ENCODE results near the gene LZTR1.
"Not testable (repeated sequence)": the region's sequence is repeated elsewhere in the genome, so short reads cannot be mapped to it uniquely, and the experiment has no call there.

The LZTR1 gene

DNA sequence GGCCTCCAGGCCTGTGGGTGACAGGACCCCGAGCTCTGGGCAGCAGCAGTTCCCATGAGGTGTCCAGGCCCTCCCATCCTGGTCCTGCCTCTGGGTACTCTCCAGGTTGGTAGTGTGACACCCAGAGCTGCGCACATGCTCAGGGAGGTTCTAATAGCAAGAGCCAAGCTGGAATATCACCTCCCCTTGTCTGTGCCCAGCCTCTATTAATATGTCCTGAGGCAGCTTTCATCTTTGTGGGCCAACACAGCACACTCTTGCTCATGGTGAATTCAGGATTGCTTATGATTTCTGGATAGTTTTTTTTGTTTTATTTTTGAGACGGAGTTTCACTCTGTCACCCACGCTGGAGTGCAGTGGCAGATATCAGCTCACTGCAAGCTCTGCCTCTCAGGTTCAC, 36.2 kb downstream of the LZTR1 start:
- DNase-seq = no peak

DNA sequence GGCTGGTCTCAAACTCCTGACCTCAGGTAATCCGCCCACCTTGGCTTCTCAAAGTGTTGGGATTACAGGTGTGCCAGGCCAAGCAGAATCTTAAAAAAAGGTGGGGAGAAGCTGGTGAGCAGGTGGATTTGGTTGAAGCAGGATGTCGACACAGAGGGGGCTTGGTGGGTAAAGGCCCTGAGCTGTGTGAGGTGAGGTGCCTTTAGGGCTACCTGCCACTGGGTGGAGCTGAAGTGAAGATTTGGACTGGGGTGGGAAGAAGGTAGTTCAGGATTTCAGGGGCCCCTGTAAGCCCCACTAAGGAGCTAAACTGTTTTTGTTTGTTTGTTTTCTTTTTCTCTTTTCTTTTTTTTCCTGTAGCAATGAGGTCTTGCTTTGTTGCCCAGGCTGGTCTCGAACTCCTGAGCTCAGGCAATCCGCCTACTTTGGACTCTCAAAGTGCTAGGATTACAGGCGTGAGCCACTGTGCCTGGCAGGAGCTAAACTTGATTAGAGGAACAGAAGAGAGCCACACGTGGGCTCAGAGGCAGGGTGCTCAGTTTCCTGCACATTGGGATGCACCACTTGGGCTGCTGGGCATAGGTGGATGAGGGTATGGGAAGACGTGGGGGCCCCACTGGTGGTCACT, 38.8 kb downstream of the LZTR1 start:
- DNase-seq = no peak

DNA sequence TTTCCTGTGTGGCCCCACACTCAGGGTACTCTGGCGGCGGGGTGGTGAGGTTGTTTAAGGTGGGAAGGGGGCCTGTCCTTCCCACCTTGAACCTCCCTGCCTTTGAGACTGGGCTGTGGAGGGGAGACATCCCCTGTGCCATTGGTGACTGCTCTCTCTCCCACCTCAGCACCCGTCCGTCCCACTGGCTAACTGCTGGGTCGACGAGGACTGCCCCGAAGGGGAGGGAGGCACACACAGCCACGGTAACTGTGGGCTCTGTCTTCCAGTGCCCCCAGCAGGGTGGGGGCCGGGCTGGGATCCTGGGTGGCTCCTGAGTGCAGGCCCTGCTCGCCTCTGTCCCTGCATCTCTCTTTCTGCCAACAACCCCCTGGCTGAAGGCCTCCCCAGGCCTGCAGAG, 40.4 kb downstream of the LZTR1 start:
- DNase-seq = no peak

DNA sequence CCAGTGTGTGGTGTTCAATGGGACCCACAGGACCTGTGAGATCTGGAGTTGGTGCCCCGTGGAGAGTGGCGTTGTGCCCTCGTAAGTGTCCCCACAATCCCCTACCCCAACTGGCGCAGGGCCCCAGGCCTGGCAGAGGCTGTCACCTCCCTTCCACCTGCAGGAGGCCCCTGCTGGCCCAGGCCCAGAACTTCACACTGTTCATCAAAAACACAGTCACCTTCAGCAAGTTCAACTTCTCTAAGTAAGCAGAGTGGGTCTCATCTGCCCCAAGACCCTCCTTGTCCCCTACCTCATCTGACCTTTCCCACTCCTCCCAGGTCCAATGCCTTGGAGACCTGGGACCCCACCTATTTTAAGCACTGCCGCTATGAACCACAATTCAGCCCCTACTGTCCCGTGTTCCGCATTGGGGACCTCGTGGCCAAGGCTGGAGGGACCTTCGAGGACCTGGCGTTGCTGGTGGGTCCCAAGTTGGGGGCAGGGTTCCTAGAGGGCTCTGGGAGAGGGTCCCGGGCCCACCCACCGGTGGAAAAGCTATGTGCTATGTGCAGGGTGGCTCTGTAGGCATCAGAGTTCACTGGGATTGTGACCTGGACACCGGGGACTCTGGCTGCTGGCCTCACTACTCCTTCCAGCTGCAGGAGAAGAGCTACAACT, 41.0 kb downstream of the LZTR1 start:
- DNase-seq = no peak

DNA sequence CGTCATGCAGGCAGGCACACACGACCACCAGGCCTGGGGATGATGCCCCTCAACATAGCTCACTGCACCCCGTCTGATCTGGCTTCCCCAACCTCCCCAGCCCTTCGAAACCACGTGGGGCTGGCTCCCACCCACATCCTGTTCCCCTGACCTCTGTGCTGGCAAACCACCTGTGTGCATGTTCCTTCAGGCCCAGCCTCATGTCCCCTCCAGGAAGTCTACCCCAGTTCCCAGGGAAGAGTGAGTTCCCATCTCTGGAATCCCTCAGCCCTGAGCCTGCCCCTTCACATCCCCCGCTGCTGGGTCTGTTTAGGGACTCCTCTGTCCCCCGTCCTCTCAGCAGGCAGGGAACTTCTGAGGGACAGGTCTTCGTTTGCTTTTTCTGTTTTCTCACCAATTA, 43.2 kb downstream of the LZTR1 start:
- no peak for DNase-seq

DNA sequence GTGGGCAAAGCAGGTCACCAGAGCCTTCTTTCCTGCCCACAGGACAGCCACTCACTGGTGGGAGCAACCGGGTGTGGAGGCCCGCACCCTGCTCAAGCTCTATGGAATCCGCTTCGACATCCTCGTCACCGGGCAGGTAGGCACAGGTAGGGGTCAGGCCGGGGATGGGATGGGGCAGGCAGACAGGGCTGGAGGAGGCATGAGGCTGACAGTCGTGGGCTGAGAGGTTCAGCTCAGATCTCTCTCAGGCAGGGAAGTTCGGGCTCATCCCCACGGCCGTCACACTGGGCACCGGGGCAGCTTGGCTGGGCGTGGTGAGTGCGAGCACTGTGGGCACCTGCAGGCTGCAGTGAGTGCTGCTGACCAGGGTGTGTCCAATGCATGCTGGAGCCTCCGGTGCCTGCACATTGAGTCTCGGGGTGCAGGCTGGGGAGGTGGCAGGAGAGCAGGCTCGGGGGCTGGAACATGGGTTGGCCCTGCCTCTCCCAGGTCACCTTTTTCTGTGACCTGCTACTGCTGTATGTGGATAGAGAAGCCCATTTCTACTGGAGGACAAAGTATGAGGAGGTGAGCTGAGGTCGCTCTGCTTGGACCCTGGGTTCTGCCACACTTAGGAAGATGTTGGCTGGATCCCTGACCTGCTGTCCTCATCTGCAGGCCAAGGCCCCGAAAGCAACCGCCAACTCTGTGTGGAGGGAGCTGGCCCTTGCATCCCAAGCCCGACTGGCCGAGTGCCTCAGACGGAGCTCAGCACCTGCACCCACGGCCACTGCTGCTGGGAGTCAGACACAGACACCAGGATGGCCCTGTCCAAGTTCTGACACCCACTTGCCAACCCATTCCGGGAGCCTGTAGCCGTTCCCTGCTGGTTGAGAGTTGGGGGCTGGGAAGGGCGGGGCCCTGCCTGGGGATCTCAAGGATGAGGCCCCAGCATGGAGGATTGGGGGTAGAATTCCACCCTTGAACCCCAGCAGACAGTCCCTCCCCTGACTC, 44.0 kb downstream of the LZTR1 start:
- no peak for DNase-seq

DNA sequence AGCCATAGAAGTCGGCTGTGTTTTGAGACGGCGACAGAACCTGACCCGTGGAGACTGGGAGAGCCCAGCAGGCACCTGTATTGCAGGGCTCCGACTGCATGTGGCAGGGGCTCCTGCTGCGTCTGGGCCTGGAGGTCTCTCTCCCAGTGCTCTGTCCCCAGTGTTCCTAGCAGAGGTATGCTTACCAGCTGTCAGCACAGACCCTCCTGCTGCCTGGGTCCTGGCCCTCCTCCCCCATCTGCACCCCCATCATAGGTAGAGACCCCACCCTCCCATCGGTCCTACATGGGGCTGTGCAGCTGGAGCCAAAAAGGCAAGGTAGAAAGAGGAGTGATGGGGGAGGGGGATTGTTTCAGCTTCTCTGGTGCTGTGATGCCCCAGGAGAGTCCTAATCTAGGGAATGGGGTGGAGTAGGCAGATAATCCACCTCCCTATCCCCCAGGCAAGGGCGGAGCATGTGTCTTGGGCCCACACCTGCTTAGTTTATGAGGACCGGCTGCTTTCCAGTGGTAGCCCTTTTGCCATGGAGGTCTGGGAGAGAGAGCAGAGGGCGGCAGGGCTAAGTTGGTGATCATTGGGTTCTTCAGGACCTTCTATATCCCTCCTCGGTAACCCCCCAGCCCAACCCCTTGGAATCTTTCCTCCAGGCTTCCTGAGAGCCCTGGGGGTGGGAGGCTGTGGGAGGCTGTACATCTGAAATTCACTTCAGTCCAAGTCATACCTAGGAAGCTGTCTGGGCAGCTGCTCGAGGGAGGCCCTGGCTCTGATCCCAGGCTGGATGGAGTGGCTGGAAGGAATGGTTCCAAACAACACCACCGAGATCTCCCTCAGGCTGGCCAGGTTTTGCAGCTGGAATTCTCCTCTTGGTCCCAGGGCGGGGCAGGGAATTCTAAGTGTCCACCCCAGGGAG, 44.9 kb downstream of the LZTR1 start:
- DNase-seq = no peak

DNA sequence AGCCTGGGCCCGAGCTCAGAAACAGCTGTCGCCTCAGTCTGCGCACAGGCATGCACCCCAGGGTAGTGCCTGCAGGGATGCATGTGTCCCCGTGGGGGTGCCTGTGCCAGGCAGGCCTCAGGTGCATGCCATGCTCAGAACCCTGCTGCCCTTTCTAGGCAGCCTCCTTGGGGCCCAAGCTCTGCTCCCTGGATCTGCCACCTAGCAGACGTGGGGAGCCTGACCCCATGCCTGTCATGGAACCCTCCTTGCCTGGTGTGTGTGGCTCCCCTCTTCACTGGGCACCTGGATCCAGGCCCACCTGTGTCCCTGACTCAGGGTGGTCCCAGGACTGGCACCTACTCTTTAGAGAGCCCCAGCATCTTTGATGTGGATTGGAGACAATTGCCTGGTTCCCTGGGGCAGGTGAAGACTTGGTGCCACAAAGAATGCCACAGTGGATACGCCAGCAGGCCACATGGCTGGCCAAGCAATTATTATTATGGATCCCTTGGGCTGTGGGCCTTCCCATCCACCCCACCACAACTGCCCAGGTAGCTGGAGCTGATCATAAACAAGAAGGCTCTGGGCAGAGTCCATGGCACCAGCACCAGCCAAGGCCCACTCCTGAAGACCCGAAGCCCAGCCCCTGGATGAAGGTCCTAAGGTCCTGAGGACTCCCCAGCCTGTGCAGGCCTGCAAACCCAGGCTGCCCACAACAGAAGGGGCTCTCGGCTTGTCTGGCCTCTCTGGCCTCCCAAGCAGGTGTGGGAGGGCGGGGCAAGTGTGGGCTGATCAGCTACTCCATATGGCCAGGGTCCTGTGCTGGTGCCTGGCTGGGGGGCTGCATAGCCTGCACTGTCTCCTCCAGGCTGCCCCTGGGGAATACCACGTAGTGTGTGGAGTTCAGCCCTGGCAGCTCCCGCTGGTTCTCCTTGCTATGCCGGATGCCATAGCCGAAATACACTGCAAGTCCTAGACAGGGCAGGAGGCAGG, 46.5 kb downstream of the LZTR1 start:
- DNase-seq = no peak

DNA sequence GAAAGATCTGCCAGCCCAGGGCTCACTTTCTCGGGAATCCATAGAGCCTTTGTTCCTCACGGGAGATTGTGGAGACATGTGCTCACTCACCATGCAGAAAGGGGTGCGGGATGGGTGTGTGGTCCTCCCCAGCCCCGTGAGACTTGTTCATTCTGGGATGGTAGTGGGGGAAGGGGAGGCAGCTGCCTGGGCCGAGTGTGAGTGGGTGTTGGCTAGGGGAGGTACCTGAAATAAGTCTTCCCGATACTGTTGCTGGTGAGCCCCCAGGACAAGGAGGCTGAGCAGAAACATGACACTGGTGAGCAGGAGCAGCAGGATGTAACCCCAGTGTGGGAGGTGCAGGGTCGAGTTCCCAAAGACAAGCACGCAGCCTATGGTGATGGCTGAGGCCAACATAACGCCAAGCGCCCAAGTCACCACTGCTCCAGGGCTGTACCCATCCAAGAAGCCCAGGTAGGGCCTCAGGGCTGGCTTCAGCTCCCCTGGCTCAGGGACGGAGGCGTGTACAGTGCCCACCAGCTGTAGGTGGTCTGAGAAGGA, 47.5 kb downstream of the LZTR1 start:
- DNase-seq = no peak

DNA sequence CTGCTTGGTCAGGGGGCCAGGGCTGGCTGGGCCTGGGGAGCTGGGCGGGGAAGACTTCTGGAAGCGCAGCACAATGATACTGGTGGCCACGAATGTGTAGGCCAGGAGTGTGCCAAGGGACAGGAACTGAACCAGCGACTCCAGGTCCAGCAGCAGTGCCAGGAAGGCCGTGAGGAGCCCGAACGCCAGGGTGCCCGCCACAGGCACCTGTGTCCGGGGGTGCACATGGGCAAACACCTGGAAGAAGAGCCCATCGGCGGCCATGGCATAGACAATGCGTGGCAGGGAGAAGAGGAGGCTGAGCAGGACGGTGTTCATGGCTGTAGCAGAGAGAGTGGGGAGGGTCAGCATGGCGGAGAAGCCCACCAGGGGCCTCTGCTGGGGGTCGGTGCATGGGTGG, 47.9 kb downstream of the LZTR1 start:
- DNase-seq = no peak

DNA sequence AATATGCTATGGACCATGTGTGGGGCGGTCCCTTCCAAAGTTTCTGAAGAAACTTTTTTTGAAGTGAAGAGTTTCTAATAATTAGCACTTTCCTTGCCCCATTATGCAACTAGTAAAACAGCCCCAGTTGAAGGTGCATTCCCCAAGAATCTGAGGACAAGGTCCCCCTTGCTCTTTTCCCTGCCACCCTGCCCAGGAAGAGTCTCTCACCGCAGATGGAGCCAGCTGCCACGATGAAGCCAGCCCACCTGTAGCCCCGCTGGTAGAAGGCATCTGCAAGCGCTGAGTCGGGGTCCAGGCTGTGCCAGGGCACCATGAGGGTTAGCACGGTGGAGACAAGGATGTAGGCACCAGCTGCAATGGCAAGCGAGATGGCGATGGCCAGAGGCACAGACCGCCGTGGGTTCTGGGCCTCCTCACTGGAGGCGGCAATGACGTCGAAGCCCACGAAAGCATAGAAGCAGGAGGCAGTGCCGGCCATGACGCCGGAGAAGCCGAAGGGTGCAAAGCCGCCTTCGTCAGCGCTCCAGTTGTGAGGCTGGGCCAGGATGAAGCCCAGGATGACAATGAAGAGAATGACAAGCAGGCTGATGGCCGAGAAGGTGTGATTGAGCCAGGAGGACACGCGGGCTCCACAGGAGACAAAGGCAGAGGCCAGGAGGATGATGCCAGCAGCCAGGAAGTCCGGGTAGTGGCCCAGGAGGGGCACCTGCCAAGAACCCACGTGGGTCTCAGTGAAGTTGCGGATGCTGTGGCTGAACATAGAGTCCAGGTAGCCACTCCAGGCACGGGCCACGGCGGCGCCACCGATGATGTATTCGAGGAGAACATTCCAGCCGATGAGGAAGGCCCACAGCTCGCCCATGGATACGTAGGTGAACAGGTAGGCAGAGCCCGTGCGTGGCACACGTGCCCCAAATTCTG, 48.8 kb downstream of the LZTR1 start:
- DNase-seq = no peak

DNA sequence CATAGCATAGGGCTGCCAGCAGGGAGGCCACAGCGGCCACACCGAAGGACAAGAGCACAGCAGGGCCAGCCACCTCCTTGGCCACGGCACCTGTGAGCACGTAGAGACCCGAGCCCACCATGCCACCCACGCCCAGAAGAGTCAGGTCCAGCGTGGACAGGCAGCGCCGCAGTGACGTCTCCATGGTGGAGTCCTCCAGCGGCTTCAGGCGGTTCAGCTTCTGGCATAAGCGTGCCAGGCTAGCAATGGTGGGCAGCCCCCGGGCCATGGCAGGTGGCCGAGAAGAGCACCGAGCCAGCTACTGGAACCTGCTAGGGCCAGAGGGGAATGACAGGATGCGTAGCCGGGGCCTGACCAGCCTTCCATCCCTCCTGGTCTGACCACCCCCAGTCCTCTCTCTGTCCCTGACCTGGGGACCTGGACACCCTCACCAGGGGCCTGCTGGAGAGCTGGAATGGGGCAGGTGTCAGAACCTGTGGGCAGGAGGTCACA, 49.5 kb downstream of the LZTR1 start:
- DNase-seq = no peak

DNA sequence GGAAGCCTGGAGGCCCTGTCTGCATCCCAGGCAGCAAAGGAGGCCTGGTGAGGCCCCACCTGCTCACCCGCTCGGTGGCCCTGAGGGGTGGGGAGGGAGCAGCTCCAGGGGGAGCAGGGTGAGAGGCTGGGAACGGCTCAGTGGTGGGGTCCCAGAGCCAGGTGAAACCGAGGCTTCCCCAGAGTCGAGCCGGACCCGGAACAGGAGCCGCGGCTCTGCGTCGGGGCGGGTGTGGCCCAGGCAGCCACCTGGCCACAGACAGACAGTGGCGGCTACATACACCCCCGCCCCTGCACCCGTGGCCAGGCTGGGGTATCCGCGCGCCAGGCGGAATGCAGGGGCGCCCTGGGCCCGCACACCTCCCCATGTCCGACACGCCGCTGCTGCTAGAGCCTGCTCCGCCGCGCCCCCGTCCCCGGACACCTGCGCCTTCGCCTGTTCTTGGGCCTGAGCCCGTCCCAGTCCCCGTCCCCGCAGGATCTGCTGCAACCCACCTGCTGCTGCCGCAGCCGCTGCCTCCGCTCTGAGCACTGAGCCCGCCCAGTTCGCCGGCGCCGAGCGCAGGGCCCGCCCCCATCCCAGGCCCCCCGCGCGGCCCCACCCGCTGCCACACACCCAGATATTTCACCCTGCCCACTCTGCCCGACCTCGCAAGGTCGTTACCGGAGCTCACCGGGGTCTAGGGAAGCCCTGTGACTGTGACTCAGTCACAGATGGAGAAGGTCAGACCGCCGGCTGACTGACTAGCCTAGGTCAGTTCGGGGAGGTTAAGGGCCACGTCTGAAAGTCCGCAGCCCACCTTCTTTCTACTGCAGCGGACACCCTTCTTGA, 50.2 kb downstream of the LZTR1 start, which contains the start of gene SLC7A4:
Gene SLC7A4, minus strand, starts transcription at position 525 of the 831 bp plus-strand sequence. CDS start 749 bp downstream, outside the sequence.
- no peak for DNase-seq

DNA sequence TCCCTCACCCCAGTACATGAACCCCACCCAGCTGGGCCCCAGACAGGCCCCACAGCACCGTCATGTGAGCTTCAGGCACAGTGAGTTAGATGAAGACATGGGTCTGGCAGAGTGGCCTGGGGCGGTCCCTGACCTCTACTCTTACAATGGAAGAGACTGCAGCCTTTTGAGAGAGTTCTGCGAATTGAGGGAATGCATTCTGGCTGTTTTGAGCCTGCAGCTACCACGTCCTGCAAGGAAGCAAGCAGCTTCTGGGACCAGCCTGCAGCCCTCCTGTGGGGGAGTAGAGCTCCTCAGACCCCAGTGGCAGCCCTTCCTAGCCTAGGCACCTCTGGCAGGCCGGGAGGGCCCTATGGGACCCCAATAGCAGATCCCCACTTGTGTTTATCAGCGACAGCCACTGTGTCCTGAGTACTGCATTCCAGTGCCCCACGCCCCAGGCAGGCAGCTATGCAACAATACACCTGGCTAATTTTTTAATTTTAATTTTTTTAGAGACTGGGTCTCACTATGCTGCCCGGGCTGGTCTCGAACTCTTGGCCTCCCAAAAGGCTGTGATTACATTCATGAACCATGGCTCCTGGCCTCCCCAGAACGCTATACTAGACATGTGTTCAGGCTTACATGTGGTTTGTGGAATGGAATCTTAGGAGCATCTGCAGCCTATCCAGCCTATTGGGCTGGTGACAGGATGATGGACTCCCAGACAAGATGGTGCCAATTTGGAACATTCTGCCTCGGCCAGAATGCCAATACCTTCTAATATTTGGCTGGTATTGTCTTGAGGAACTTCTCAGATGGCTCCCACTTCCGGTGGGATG, 51.0 kb downstream of the LZTR1 start:
- DNase-seq = no peak

DNA sequence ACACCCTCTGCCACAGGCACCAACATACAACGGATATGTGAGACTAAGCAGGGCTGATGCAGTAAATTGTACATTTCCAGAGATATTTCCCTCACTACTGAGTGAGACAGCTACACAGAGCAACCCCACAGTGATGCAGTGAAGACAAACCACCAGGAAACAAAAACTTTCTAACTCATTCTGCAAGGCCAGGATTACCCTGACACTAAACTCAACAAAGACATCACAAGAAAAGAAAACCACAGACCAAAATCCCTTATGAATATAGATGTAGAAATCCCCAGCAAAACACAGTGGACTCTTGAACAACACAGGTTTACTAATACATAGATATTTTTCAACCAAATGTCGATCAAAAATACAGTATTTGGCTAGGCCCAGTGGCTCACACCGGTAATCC, 51.8 kb downstream of the LZTR1 start:
- no peak for DNase-seq

DNA sequence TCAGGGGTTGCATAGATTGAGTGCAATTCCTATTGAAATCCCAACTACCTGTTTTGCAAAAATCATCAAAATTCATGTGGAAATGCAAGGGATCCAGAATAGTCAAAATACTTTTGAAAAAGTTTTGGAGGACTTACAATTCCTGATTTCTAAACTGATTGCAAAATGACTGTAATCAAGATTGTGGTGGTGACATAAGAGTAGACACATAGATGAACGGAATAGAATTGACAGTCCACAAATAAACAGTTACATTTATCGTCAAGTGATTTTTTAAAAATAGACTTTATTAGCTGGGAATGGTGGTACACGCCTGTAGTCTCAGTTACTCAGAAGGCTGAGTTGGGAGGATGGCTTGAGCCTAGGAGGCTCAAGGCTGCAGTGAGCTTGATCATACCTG, 52.9 kb downstream of the LZTR1 start:
- DNase-seq = no peak

DNA sequence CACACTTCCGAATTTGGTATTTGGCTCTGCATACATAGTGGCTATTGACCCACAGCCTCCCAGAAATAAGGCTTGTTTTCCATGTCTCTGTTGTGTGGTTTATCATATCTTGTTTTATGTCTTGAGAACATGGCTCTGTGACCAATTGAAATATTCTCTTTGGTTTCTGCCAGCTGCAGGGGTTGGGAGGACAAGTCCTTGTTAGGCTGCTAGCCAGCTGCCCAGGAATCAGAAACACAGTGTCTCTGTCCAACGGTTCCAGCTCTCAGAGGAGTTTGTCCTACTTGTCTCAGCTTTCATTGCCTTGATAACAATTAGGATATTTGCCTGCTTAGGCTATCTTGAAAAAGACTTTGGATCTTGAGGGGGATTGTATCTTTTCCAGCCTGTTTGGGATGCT, 56.3 kb downstream of the LZTR1 start:
- no peak for DNase-seq

DNA sequence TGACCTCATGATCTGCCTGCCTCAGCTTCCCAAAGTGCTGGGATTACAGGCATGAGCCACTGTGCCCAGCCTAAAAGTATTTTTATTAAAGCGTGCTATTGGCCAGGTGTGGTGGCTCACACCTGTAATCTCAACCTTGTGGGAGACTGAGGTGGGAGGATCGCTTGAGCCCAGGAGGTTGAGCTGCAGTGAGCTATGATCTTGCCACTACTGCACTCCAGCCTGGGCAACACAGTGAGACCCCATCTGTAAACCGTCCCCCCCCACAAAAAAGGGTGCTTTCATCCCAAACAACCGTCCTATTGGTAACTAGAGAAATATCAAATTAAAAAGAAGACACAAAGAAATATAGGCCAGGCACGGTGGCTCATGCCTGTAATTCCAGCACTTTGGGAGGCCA, 57.1 kb downstream of the LZTR1 start:
- DNase-seq = not testable (repeated sequence)

All from SW 1271 (cell line).